Tibial artery (tissue), 4 donors: ENCODE measurements around the gene TXN.
A peak's percentile ranks its signal among the peaks of the same experiment; 100 is the strongest.

Experiments used
- DNase-seq, 2 donors: peaks; one replicate each; pipeline ENCODE4 v3.0.0-alpha.2; 2019
- H3K27ac ChIP-seq, 2 donors: fragments of 200-600 bp; sonication (generic) in 1 of 2; 1 replicate in 1 of 2; 2 replicates in 1 of 2; pipeline ENCODE4 v1.5.1; 2018 to 2019; ENCODE audit warnings: mild to moderate bottlenecking in 1 of 2
- H3K27me3 ChIP-seq, 2 donors: fragments of 200-600 bp; sonication (generic) in 1 of 2; one replicate each; pipeline versions ENCODE4 v1.5.1 to v1.6.0; 2016 to 2019
- H3K36me3 ChIP-seq, 3 donors: fragments of 200-600 bp; sonication (generic) in 2 of 3; one replicate each; pipeline ENCODE4 v1.5.1; 2016 to 2019; ENCODE audit warnings: mild to moderate bottlenecking in 2 of 3
- H3K4me1 ChIP-seq, 4 donors: fragments of 200-600 bp; sonication (generic) in 2 of 4; 1 replicate in 3 of 4; 2 replicates in 1 of 4; pipeline ENCODE4 v1.5.1; 2016 to 2019
- H3K4me3 ChIP-seq, 2 donors: fragments of 200-600 bp; sonication (generic) in 1 of 2; 1 replicate in 1 of 2; 2 replicates in 1 of 2; pipeline ENCODE4 v1.5.1; 2018 to 2019; ENCODE audit warnings: mild to moderate bottlenecking in 2 of 2
- H3K9me3 ChIP-seq, 3 donors: fragments of 200-600 bp; sonication (generic) in 1 of 3; one replicate each; pipeline ENCODE4 v1.5.1; 2016 to 2019
- intact Hi-C: fragments of 100-400 bp; cut with DNase I; formaldehyde crosslinking; loops from one replicate; pipeline ENCODE4 v1.15.0; 2023; ENCODE audit warnings: low total_unique reads
- TF ChIP-seq, protein P1 (sequence below), 2 experiments: fragments of 200-600 bp in 1 of 2; fragments of 450-650 bp in 1 of 2; IDR thresholded peaks; one replicate each; pipeline ENCODE4 v1.5.1; 2017 to 2019; ENCODE audit warnings: antibody characterized with exemption in 2 of 2, mild to moderate bottlenecking in 1 of 2, moderate library complexity in 1 of 2

The TXN gene

DNA sequence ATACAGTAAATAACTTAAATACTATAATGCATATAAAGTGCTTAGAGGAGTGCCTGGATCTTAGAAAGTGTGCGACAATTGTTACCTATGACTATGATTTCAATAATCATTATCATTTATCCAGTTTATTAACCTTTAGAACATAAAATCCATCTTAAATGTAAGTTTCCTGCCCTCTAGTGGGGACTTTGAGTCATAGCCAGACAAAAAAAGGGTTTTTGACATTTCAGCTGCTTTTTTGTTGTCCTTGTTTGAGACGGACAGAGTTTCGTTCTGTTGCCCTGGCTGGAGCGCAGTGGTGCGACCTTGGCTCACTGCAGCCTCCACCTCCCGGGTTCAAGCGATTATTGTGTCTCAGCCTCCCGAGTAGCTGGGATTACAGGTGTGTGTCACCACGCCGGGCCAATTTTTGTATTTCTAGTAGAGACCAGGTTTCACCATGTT is 38.6 kb downstream of the TXN start:
- no peaks in the 10 kb centered on the region for H3K27me3 ChIP-seq
- intact Hi-C loops, result loop anchor here (2.0 to 10.0 kb wide), 3 partner anchors 35 to 315 kb away; no protein-coding TSS in a partner anchor
- H3K36me3 ChIP-seq, result no peaks in the 10 kb centered on the region
- no peak for DNase-seq
- H3K4me1 ChIP-seq, result no peaks in the 10 kb centered on the region
- TF ChIP-seq, protein P1, sequence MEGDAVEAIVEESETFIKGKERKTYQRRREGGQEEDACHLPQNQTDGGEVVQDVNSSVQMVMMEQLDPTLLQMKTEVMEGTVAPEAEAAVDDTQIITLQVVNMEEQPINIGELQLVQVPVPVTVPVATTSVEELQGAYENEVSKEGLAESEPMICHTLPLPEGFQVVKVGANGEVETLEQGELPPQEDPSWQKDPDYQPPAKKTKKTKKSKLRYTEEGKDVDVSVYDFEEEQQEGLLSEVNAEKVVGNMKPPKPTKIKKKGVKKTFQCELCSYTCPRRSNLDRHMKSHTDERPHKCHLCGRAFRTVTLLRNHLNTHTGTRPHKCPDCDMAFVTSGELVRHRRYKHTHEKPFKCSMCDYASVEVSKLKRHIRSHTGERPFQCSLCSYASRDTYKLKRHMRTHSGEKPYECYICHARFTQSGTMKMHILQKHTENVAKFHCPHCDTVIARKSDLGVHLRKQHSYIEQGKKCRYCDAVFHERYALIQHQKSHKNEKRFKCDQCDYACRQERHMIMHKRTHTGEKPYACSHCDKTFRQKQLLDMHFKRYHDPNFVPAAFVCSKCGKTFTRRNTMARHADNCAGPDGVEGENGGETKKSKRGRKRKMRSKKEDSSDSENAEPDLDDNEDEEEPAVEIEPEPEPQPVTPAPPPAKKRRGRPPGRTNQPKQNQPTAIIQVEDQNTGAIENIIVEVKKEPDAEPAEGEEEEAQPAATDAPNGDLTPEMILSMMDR (IDR thresholded peaks at IDR 0.05), result peak; percentile 71 to 76
- no peak overlapping the region for H3K4me3 ChIP-seq
- H3K9me3 ChIP-seq, result no peaks in the 10 kb centered on the region
- H3K27ac ChIP-seq, result no peak overlapping the region

DNA sequence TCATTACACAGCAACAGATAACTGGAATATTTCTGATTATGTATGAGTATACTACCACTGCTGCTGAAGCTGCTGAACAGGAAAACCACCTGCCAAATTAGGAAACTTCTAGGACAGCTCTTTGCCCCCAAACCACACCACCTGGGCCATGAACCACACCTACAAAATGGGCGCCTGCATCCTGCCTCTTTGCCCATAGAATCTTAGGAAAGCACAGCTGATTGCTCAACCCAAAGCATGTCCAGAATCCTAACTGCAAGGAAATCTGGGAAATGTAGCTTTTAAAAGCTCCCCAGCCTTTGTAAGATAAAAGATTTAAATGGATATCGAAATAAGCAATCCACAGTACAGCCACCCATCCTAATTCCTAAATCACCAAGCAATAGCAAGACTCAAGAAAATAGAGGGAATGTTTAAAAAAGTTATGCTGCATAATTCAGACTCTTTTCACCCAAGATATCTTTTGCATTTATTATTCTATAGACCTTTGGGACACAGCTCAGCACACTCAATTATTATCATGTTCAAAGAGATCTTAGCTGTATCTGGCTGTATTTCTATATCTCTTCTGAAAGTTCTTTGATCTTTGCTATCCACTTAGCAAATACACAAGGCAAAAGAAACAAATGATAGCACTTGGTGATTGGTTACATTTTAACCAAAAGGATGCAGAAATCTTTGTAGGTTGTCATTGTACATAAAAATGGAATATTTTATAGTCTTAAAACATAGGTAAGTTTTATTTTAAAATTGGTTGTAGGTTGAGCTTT is 41.5 kb downstream of the TXN start:
- H3K27me3 ChIP-seq, result no peaks in the 10 kb centered on the region
- no peaks in the 10 kb centered on the region for H3K36me3 ChIP-seq
- DNase-seq, result no peak
- no peaks in the 10 kb centered on the region for H3K4me1 ChIP-seq
- intact Hi-C loops, result loop anchor here (5.0 to 10.0 kb wide), 2 partner anchors 32 to 60 kb away; no protein-coding TSS in a partner anchor
- no peaks in the 10 kb centered on the region for H3K9me3 ChIP-seq
- no peak overlapping the region for H3K27ac ChIP-seq
- TF ChIP-seq, protein P1 (IDR thresholded peaks at IDR 0.05), result no peak
- H3K4me3 ChIP-seq, result no peak overlapping the region

DNA sequence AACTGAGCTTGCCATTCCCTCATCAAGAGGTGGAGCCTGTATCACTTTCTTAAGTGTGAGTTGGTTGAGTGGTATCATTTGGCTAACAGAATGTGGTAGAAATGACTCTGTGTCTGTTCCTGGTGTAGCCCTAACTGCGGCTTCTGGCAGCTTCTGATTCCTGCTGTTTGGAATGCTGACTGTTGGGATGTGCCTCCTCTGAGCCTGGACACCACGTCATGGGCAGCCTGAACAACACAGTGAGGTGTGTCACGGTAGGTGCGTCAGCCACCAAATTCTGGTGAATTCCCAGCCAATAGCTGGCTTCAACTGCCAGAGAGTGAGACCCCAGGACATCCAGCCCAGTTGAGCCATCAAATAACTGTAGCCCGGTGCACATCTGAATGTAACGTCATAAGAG is 42.2 kb downstream of the TXN start:
- Histone ChIP-seq H3K4me3 (no peak overlapping the region), H3K9me3 (no peaks in the 10 kb centered on the region), H3K27me3 (no peaks in the 10 kb centered on the region), H3K4me1 (no peaks in the 10 kb centered on the region), H3K27ac (no peak overlapping the region), H3K36me3 (no peaks in the 10 kb centered on the region)
- intact Hi-C loops, result loop anchor here (10.0 kb wide), 1 partner anchor 59 kb away; no protein-coding TSS in a partner anchor
- no peak for DNase-seq
- TF ChIP-seq, protein P1 (IDR thresholded peaks at IDR 0.05), result no peak

DNA sequence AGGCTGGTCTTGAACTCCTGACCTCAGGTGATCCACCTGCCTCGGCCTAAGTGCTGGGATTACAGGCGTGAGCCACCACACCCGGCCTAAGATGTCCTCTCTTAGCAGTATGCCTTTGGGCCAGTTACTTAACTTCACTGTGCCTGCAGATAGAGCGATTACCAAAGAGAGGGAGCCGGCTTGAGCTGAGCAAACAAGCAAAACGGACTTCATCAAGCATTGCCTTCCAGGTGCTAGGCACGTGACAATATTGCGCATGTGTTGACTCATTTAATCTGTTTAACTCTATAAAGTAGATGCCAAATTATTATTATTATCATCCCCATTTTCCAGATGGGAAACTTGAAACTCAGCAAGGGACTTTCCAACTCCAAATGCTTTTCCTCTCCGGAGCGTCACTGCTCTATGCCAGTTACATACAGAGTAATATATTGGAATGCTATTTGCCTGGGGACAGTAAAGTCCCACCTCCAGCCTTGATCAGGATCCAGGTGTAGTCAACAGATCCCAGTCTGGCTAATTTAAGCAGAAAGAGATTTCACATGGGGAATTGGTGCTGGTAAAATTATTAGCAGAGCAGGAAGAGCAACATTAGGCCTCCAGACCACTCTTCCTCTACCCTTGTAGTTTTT is 42.8 kb downstream of the TXN start:
- TF ChIP-seq, protein P1 (IDR thresholded peaks at IDR 0.05), result no peak
- Histone ChIP-seq H3K27ac (no peak overlapping the region), H3K36me3 (no peaks in the 10 kb centered on the region), H3K4me3 (no peak overlapping the region), H3K4me1 (no peaks in the 10 kb centered on the region), H3K9me3 (no peaks in the 10 kb centered on the region), H3K27me3 (no peaks in the 10 kb centered on the region)
- intact Hi-C loops, result loop anchor here (10.0 kb wide), 1 partner anchor 59 kb away; no protein-coding TSS in a partner anchor
- DNase-seq, result no peak

DNA sequence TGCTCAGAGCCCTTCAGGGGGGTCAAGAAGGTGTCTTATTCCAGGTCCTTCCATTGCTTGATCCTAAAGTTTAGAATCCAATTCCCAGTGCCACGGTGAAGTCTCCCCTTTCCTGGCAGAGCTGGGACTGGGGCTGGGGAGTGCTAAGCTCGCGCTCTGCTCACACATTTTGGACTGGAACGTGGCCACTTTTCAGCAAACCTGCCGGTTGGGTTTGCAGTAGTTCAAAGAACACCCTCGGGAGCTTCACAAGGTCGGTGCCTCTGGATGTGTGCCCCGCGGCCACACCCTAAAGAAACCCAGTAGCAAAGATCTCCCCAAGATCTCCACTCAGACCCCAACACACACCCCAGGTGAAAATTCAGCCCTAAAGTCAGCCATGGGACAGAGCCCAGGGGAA is 48.3 kb downstream of the TXN start, which contains the start of gene C9orf152:
C9orf152 (minus strand) TSS at position 129 of the 400 bp plus-strand sequence. CDS start 580 bp downstream, outside the sequence.
- Histone ChIP-seq H3K4me1 (peaks cover 0 to 4% (median 0%) of the 10 kb centered on the region in 4 donors), H3K27me3 (peaks cover 0 to 10% of the 10 kb centered on the region in 2 donors), H3K27ac (no peak within 1 kb of the TSS), H3K9me3 (no peaks in the 10 kb centered on the region), H3K36me3 (no peaks in the 10 kb centered on the region), H3K4me3 (no peak within 1 kb of the TSS)
- TF ChIP-seq, protein P1 (IDR thresholded peaks at IDR 0.05), result no peak
- intact Hi-C loops, result no loop called here
- no peak for DNase-seq
